Activated CD4-positive, alpha-beta T cell treated with anti-CD3 and anti-CD28 coated beads, Interleukin-2, amount 50 U/mL, for 4 hours (primary cell): Measurements from ENCODE around the gene ZNF181.
"Not testable (repeated sequence)": the region's sequence is repeated elsewhere in the genome, so short reads cannot be mapped to it uniquely, and the experiment has no call there.

Source experiments
- DNase-seq, 2 experiments: peaks; one replicate each; pipeline ENCODE4 v3.0.0-alpha.2; 2020

ZNF181 gene

DNA sequence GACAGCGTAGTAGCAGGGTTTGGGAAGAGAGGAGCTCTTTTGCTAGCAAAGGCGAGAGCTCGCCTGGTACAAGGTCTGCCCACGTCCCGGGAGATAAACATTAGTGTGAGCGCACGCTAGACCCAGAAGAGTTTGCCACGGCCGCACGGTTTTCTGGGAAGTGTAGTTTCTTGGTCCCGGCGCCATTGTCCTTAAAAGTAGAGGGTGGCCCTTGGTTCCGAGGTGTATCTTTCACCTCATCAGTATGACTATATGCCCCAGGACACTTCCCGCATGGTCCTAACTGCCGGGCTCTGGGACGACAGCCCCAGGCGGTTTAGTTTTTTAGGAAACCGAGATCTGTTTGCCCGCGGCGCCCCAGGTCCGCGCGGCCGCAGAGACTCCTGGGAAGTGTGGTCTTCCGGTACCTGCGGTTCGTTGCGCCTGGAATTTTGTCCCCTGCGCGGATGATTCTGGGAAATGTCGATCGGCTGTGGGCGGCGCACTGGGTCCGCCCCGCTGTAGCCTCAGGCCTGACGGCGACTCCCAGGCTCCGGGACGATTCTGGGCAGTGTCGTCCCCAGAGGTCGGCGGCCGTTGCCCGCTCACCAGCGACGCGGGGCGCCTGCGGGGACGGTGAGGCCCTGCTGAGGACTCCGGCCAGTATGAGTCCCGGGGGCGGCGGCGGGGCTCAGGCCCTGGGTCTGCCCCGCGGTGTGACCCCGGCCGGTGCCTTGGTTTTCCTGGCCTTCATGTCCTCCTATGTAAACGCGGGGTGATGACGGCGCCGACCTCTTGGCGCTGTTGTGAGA lies at the start of gene ZNF181:
TSS of gene ZNF181 (plus strand) at position 498 of the 791 bp plus-strand sequence. CDS start 795 bp downstream, outside the sequence.
- peak; percentile 77 to 78 for DNase-seq

DNA sequence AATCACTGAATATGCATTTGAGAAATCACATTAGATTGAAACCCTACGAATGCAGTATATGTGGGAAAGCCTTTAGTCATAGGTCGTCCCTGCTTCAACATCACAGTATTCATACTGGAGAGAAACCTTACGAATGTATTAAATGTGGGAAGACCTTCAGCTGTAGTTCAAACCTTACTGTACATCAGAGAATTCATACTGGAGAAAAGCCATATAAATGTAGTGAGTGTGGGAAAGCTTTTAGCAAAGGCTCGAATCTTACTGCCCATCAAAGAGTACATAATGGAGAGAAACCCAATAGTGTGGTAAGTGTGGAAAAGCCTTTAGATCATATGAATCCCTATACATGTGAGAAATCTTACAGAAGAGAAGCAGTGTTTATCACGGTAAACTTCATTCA lies 48.8 kb upstream of the ZNF181 start:
- not testable (repeated sequence) for DNase-seq

DNA sequence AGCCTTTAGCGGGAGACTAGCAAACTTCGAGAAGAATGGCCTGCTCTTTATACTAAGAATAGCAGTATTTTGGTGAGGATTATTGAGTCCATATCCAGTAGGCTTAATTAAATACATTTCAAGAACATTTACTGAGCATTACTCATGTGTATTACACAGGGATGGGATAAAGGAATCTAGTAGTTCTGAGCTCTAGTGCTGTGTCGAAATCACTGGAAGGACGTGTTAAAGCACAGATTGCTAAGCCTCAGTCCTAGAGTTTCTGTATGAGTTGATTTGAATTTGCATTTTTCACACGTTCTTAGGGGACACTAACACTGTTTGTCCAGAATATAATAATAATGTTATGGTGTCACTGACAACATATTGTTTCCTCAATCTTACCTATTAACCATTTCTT lies 47.6 kb upstream of the ZNF181 start:
- no peak for DNase-seq

DNA sequence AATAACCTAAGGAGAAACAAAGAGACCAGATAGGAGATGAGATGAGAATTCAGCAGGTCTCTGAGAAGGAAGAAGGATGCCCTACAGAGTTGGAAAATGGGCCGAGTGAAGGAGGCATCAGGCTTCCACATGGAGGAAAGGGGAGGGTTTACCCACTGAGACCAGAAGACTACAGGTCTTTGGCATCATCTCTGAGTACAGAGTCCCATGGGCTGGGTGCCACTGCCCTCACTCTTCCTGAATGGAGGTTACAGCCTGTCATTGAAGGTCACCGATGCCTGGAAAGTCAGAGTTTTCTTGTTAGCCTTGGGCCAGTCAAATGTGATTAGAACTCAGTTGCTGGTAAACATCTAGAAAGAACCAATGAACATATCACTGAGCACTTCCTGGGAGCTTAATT lies 46.7 kb upstream of the ZNF181 start:
- no peak for DNase-seq

- no peak for DNase-seq
Observed at GRCh38 chr19:34688592-34688991, 45.5 kb upstream of the ZNF181 start.

GRCh38 chr19:34690372-34690771 lies 43.7 kb upstream of the ZNF181 start:
- DNase-seq: no peak

- DNase-seq: no peak
Observed at GRCh38 chr19:34692549-34692948, 41.5 kb upstream of the ZNF181 start.

DNA sequence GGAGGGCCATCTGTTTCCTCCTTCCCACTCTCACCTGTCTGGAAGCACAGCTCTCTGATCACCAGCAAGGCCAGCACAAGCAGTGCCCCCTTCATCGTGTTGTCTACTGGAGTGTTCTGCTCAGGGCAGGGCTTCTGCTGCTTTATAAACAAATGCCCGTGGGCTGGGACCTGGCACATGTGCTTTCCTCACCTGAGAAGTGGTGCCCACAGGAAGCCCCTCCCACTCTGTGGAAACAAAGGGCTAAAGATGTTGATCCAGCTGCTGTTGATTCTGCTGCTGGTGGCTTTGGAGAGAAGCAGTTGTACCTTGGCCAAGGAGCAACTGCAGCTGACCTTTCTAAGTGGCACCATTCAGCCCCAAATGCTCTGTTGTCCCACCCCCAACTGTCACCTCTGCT lies 26.4 kb upstream of the ZNF181 start:
- DNase-seq: no peak

DNA sequence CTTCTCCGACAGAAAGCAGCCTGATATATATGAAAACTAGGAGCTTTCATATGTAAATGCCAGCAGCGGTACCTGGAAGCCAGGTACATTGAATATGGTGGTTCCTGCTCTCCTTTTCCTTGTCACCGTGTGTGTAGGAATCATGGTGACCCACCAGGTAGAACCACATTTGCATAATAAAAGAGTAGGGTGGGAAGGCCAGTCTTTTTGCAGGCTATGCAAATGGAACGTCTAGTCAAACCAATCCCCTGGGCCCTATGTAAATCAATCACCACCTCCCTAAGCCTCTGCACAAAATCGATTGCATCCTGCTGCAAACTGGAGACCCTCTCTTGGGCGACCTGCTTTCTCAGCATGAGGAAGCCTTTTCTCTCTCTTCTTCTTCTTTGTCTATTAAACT lies 22.2 kb upstream of the ZNF181 start:
- no peak for DNase-seq

DNA sequence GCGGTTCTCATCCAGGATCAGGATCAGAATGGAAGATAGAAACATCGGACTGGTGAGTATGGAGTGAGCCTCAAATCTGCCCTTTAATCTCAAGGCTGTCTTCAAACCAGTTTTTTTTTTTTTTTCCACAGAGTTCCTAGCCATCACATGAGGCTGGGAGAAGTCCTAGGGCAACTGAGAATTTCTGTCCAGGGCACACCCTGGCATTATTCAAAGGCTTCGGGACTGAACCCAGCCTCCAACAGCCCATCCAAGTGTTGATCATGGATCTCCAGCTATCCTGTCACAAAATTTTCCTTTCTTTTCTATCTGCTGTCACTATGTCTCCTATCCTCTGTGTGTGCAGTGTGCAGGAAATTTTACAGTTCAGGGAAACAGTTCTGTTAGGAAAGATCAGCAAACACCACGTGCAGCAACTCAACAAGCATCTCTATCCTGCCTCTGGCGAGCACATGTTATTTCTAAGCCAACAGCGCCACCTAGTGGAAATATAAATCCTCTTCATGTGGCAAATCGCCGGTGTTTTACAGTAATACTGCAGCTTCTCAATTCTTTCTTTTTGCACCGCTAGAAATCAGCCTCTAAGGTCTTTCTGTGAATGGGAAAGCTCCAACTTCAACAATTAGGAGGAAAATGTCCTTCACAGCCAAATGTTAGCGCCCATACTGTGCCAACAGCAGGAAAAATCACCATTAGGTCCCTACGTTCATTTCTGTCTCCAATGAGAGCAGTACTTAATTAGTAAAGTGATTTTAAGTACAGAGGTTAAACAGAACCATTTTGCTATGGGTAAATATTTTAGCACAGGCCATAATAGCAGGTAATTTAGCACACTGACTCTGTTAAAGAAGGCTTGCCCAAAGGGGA lies 21.4 kb upstream of the ZNF181 start:
- DNase-seq: peak; percentile 35 to 40

GRCh38 chr19:34713262-34713637 lies 20.8 kb upstream of the ZNF181 start:
- DNase-seq: no peak

DNA sequence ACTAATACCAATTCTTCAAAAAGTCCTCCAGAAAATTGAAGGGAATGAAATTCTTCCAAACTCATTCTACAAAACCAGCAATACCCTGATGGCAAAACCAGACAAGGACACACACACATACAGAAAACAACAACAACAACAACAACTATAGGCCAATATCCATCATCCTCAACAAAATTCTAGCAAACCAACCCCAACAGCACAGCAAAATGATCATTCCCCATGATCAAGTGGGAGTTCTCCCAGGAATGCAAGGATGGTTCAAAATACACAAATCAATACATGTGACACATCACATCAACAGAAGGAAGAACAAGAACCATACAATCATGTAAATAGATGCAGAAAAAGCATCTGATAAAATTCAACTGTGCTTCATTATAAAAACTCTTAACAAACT lies 18.7 kb upstream of the ZNF181 start:
- no peak for DNase-seq

GRCh38 chr19:34722353-34722752 lies 11.7 kb upstream of the ZNF181 start:
- no peak for DNase-seq

- DNase-seq: no peak
Observed at GRCh38 chr19:34725400-34725799, 8.6 kb upstream of the ZNF181 start.

DNA sequence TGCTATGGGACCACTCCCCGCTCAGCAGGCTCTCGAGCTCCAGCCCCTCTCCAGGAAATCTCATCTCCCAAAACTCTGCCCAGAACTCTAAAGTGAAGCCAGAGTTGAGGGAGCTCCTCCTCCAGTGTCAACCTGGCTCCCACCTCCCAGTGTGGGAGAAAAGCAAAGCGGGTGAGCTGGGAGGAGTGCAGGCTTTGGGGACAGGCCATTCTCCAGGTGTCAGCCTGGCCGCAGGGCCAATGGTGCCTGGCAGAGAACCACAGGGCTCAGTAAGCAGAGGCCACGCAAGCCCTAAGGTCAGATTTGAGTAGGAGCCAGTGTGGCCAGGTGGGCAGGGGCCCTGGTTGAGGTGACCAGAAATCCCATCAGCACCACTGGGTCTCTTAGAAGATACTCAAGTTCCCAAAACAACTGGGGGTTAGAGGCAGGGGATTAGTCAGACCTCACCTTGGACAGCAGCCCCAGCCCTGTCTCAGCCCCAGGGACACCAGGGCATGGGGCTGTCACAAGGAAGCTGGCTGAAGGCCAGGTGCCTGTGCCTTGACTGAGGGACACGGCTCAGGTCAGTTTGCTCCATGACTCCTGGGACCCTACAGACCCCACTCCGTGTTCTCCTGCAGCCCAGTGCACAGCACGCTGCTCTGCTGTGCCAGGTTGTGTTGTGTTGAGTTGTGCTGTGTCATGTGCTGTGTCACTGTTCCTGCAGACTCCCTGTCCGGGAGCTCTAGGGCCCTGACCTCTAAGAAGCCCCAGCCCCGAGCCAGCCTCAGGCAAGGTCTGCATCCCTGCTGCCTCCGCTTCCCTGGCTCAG lies 2.8 kb upstream of the ZNF181 start:
- no peak for DNase-seq

- DNase-seq: no peak
Observed at GRCh38 chr19:34731964-34732363, 2.1 kb upstream of the ZNF181 start.

- no peak for DNase-seq
Observed at GRCh38 chr19:34732612-34733211, 1.3 kb upstream of the ZNF181 start.

GRCh38 chr19:34733266-34733745 lies 737 bp upstream of the ZNF181 start:
- DNase-seq: no peak

DNA sequence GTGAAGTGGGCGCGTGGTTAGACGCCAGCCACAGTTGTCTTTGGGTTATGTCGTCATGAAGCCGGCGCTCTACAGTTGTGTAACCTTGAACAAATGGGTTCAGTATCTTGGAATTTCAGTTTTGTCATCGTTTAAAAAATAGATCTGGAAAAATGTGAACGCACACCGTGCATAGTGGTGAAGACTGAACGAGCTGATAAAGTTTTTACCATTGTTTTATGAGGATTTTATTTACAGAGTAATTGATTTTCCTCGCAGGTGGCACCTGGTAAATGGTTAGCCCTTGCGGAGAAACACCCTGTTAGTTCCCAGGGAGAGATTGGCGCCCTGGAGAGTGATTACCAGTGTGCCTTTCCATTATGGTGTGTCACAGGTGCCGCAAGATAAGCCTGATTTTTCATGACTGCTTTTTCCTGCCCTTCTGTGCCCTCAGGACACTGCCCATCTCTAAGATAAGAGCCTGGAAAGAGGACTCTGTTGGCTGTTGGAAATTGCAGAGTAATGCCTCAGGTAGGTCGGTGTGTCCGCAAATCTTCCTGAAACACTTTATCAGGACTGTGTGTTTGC lies 577 bp downstream of the ZNF181 start:
- DNase-seq: peak in 1 of 2 experiments; percentile 62

DNA sequence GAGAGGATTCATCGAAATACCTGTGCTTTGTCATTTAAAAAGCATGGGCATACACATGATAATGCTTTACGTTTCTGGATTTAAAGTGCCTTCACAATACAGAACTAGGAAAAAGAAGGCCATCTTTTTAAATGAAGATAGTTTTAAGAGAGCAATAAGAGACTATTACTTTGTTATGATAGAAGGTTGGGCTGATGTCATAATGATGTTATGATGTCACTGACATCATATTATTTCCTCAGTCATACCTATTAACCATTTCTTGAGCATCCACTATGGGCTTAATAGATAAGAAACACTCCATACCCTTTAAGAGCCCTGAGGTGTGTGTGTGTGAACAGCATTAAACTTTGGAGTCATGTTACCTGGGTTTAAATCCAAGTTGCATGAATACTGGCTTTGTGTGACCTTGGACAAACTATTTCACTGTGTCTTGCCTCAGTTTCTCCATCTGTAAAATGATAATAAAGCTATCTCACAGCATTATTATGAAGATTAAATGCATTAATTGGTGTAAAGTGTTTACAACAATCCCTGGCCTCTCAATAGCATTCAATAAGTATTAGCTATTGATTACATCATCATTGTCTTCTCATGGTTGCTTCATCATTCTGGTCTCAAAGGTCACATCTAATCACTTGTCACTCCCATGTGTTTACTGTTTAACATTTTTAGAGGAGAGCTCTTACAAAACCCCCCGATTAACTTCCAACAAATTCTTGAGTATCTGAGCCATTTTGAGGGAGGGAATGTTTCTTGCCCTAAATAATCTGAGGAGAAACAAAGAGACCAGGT lies 11.1 kb downstream of the ZNF181 start:
- no peak for DNase-seq

DNA sequence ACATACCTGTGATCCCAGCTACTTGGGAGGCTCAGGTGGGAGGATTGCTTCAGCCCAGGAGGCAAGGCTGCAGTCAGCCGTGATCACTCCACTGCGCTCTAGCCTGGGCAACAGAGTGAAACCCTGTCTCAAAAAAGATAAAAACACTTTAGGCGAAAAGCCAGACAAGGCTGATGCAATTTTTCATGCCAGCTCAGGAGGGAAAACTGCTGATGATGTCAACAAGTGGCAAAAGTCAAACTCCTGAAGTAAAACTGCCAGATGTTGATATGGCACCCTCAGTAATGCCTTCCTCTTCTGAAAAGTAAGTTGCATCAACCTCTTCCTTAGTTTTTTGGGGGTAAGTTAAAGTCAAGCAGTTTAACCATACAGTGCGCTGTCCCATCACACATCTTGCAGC lies 23.4 kb downstream of the ZNF181 start:
- DNase-seq: no peak
